SW480 (cell line): ENCODE data around the gene ETV3.
"Not testable (repeated sequence)": the region's sequence is repeated elsewhere in the genome, so short reads cannot be mapped to it uniquely, and the experiment has no call there.

Source experiments
- DNase-seq: peaks from one replicate; pipeline ENCODE4 v3.0.0-alpha.2; 2016; ENCODE audit warnings: low spot score

The ETV3 gene

GRCh38 chr1:157138220-157139051 lies at the start of gene ETV3:
ETV3 (minus strand) TSS chr1:157138395; CDS start chr1:157136352, 2,043 bp downstream.
- peak; percentile 95 for DNase-seq

GRCh38 chr1:157186281-157186992 lies 48.2 kb upstream of the ETV3 start:
- no peak for DNase-seq

GRCh38 chr1:157183870-157184269 lies 45.7 kb upstream of the ETV3 start:
- no peak for DNase-seq

GRCh38 chr1:157182371-157182770 lies 44.2 kb upstream of the ETV3 start:
- not testable (repeated sequence) for DNase-seq

- DNase-seq, result no peak
These were observed 43.6 kb upstream of the ETV3 start for GRCh38 chr1:157181790-157182189.

GRCh38 chr1:157181258-157181657 lies 43.1 kb upstream of the ETV3 start:
- DNase-seq, result no peak

- no peak for DNase-seq
These were observed 40.3 kb upstream of the ETV3 start for GRCh38 chr1:157178490-157178889.

GRCh38 chr1:157177733-157178394 lies 39.7 kb upstream of the ETV3 start:
- DNase-seq, result no peak

GRCh38 chr1:157176591-157177121 lies 38.5 kb upstream of the ETV3 start:
- DNase-seq, result no peak

- no peak for DNase-seq
These were observed 37.8 kb upstream of the ETV3 start for GRCh38 chr1:157176016-157176415.

- no peak for DNase-seq
These were observed 35.8 kb upstream of the ETV3 start for GRCh38 chr1:157173900-157174410.

- not testable (repeated sequence) for DNase-seq
These were observed 35.0 kb upstream of the ETV3 start for GRCh38 chr1:157173241-157173640.

- not testable (repeated sequence) for DNase-seq
These were observed 34.4 kb upstream of the ETV3 start for GRCh38 chr1:157172591-157172990.

GRCh38 chr1:157171903-157172503 lies 33.8 kb upstream of the ETV3 start:
- DNase-seq, result peak; percentile 27

GRCh38 chr1:157170677-157171515 lies 32.7 kb upstream of the ETV3 start:
- peak; percentile 35 for DNase-seq

GRCh38 chr1:157168015-157168414 lies 29.8 kb upstream of the ETV3 start:
- no peak for DNase-seq

- DNase-seq, result no peak
These were observed 29.2 kb upstream of the ETV3 start for GRCh38 chr1:157167437-157167836.

GRCh38 chr1:157166590-157166989 lies 28.4 kb upstream of the ETV3 start:
- no peak for DNase-seq

GRCh38 chr1:157163273-157164127 lies 25.3 kb upstream of the ETV3 start:
- DNase-seq, result no peak

- DNase-seq, result no peak
These were observed 24.1 kb upstream of the ETV3 start for GRCh38 chr1:157162345-157162744.
